ENCODE measurements around the gene SNRPB. TPM values are rescaled to one million over a fixed set of nuclear protein-coding genes. Genes with fewer than 3 reads are reported as not detected.
A peak's percentile ranks its signal among the peaks of the same experiment; 100 is the strongest.

The SNRPB gene
- polyA plus RNA-seq, 2 of the 4 experiments (the other 2 are of a cell fraction) = 557 to 676 TPM

DNA sequence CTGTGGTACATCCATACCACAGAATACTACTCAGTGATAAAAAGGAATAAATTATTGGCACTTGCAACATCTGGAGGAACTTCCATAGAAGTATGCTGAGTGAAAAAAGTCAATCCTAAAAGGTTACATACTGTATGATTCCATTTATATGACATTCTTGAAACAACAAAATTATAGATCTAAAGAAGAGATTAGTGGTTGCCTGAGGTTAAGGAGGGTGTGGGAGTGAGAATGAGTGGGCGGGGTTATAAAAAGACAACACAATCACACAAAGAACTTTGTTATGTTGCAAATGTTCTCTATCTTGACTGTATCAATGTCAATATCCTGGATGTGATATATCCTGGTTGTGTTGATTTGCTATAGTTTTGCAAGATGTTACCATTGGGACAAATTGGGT, 21.2 kb downstream of the SNRPB start (continued):
- TF ChIP-seq, protein P1, sequence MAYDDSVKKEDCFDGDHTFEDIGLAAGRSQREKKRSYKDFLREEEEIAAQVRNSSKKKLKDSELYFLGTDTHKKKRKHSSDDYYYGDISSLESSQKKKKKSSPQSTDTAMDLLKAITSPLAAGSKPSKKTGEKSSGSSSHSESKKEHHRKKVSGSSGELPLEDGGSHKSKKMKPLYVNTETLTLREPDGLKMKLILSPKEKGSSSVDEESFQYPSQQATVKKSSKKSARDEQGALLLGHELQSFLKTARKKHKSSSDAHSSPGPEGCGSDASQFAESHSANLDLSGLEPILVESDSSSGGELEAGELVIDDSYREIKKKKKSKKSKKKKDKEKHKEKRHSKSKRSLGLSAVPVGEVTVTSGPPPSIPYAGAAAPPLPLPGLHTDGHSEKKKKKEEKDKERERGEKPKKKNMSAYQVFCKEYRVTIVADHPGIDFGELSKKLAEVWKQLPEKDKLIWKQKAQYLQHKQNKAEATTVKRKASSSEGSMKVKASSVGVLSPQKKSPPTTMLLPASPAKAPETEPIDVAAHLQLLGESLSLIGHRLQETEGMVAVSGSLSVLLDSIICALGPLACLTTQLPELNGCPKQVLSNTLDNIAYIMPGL (CRISPR knock-in tag; IDR thresholded peaks at IDR 0.05; ENCODE audit: borderline replicate concordance) = no peak
- no peak for TF ChIP-seq RAD21 (conservative IDR thresholded peaks at IDR 0.05 in 1 of 2, IDR thresholded peaks at IDR 0.05 in 1 of 2)

DNA sequence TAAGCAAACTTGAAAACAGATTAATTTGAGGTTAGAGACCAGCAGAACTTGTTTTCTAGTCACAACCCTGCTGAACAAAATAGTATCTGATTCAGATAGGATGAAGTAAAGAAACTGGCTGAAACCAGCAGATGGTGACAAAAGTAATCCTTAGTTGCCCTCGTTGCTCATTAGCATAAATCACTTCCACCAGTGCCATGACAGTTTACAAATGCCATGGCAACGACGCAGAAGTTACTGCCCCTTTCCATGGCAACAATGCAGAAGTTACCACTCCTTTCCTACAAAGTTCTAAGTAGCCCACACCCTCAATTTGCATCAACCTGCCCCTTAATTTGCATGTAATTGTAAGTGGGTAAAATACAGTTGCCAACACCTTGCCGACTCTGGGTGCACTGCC, 23.7 kb downstream of the SNRPB start:
- no peak for ATAC-seq
- POLR2A ChIA-PET = no interaction called here
- TF ChIP-seq RAD21 (conservative IDR thresholded peaks at IDR 0.05 in 1 of 2, IDR thresholded peaks at IDR 0.05 in 1 of 2) = no peak
- no peak for TF ChIP-seq CEBPB (IDR thresholded peaks at IDR 0.05)
- TF ChIP-seq ZNF302 (CRISPR knock-in tag; IDR thresholded peaks at IDR 0.05) = no peak
- no peak for TF ChIP-seq POLR2AphosphoS2 (conservative IDR thresholded peaks at IDR 0.05; ENCODE audit: low read length)
- TF ChIP-seq, protein P2, sequence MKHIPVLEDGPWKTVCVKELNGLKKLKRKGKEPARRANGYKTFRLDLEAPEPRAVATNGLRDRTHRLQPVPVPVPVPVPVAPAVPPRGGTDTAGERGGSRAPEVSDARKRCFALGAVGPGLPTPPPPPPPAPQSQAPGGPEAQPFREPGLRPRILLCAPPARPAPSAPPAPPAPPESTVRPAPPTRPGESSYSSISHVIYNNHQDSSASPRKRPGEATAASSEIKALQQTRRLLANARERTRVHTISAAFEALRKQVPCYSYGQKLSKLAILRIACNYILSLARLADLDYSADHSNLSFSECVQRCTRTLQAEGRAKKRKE (CRISPR knock-in tag; IDR thresholded peaks at IDR 0.05; ENCODE audit: low read depth) = no peak
- TF ChIP-seq ZC3H11A (IDR thresholded peaks at IDR 0.05) = no peak
- no peak for TF ChIP-seq KDM5A (IDR thresholded peaks at IDR 0.05)
- TF ChIP-seq FOSL2 (IDR thresholded peaks at IDR 0.05) = no peak
- TF ChIP-seq FOSL2 (CRISPR knock-in tag; IDR thresholded peaks at IDR 0.05) = no peak
- TF ChIP-seq ZSCAN20 (CRISPR knock-in tag; IDR thresholded peaks at IDR 0.05) = no peak
- TF ChIP-seq SREBF2 (IDR thresholded peaks at IDR 0.05) = no peak
- no peak for TF ChIP-seq JUNB (IDR thresholded peaks at IDR 0.05)

DNA sequence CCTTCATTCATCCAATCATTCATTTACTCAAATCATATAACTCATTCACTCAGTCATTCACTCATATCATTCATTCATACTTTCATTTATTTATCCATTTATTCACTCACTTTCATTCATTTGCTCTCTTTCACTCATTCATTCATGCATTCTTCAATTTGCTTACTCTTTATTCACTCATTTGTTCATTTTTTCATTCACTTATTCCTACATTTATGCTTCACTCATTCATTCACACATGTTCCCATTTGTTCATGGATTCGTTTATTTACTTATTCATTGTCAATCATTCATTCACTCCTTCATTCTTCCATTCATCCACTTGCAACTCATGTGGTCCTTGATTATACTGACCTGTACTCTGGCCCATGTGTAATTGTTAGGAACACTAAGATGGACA, 39.4 kb downstream of the SNRPB start:
- no peak for TF ChIP-seq FOSL2 (IDR thresholded peaks at IDR 0.05)
- no peak for TF ChIP-seq FOSL2 (CRISPR knock-in tag; IDR thresholded peaks at IDR 0.05)
- TF ChIP-seq, protein P3, sequence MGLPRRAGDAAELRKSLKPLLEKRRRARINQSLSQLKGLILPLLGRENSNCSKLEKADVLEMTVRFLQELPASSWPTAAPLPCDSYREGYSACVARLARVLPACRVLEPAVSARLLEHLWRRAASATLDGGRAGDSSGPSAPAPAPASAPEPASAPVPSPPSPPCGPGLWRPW (IDR thresholded peaks at IDR 0.05) = no peak
- TF ChIP-seq SREBF2 (IDR thresholded peaks at IDR 0.05) = no peak
- no peak for TF ChIP-seq CBX2 (IDR thresholded peaks at IDR 0.05; ENCODE audit: borderline replicate concordance, low read depth)
- no peak for TF ChIP-seq HOXA7 (CRISPR knock-in tag; IDR thresholded peaks at IDR 0.05)
- no peak for TF ChIP-seq GATA3 (IDR thresholded peaks at IDR 0.05; ENCODE audit: borderline replicate concordance)
- TF ChIP-seq, protein P4, sequence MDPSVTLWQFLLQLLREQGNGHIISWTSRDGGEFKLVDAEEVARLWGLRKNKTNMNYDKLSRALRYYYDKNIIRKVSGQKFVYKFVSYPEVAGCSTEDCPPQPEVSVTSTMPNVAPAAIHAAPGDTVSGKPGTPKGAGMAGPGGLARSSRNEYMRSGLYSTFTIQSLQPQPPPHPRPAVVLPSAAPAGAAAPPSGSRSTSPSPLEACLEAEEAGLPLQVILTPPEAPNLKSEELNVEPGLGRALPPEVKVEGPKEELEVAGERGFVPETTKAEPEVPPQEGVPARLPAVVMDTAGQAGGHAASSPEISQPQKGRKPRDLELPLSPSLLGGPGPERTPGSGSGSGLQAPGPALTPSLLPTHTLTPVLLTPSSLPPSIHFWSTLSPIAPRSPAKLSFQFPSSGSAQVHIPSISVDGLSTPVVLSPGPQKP (IDR thresholded peaks at IDR 0.05; ENCODE audit: low read depth, low read length) = no peak
- no peak for TF ChIP-seq KDM5A (IDR thresholded peaks at IDR 0.05)
- TF ChIP-seq RAD21 (conservative IDR thresholded peaks at IDR 0.05 in 1 of 2, IDR thresholded peaks at IDR 0.05 in 1 of 2) = no peak
- no peak for TF ChIP-seq RCOR1 (IDR thresholded peaks at IDR 0.05; ENCODE audit: low read depth, low read length)
- no peak for TF ChIP-seq POLR2AphosphoS2 (conservative IDR thresholded peaks at IDR 0.05; ENCODE audit: low read length)
- TF ChIP-seq RARB (CRISPR knock-in tag; IDR thresholded peaks at IDR 0.05) = no peak
- no peak for TF ChIP-seq ESRRA (IDR thresholded peaks at IDR 0.05; ENCODE audit: borderline replicate concordance, low read length)
- no peak for TF ChIP-seq HOXB13 (CRISPR knock-in tag; IDR thresholded peaks at IDR 0.05; ENCODE audit: low read depth)
- no peak for TF ChIP-seq POLR2A (IDR thresholded peaks at IDR 0.05; ENCODE audit: low read length)
- TF ChIP-seq ZC3H11A (IDR thresholded peaks at IDR 0.05) = no peak
- no peak for TF ChIP-seq CBX8 (IDR thresholded peaks at IDR 0.05)
- CTCF ChIA-PET = interaction anchor here (1.8 to 10.2 kb wide), 2 partner anchors 21 to 224 kb away, joined by 4 to 65 read pairs; no protein-coding TSS in a partner anchor
- Histone ChIP-seq H3K4me1 (no peaks in the 10 kb centered on the region), H3K9me3 (no peaks in the 10 kb centered on the region), H3K27ac (no peak overlapping the region), H3K4me2 (no peak overlapping the region), H3K4me3 (no peak overlapping the region)
- 0% methylated on average over 1 of the region's 1 CpG for WGBS (ENCODE audit: missing lambda C conversion rate)
- FAIRE-seq (peak; percentile 49), DNase-seq (ENCODE audit: low read depth in 1 of 2, low spot score in 1 of 2) (no peak), ATAC-seq (no peak)
- POLR2A ChIA-PET = no interaction called here

More for the DNA sequence above, 23.7 kb downstream of the SNRPB start:
- H3K27ac ChIP-seq = no peak overlapping the region
- DNase-seq (ENCODE audit: low read depth in 1 of 2, low spot score in 1 of 2) (no peak), FAIRE-seq (no peak)
- H3K4me1 ChIP-seq = no peaks in the 10 kb centered on the region
- WGBS (ENCODE audit: missing lambda C conversion rate) = 59% methylated on average over 4 of the region's 4 CpGs
- CTCF ChIA-PET = interaction anchor here (0.6 to 3.3 kb wide), 6 partner anchors 9 to 297 kb away, joined by 3 to 14 read pairs (median 5); no protein-coding TSS in a partner anchor
- H3K9me3 ChIP-seq = 0 out of 3 replicates have a peak, but pooled peaks cover 3% of the 10 kb centered on the region
- H3K4me3 ChIP-seq = no peak overlapping the region
- no peak overlapping the region for H3K4me2 ChIP-seq

All from A549 (cell line).